ENCODE results near the gene WSB1. TPM values are rescaled to one million over a fixed set of nuclear protein-coding genes. Genes with fewer than 3 reads are reported as not detected.

Gene WSB1
- total RNA-seq, 1 experiment from 2014 or later, result 157 TPM

- TF ChIP-seq CTCF (IDR thresholded peaks at IDR 0.05; ENCODE audit: insufficient read depth in 1 of 2, low read depth in 1 of 2, low read length in 1 of 2, severe bottlenecking in 1 of 2, unreplicated experiment in 1 of 2), result no peak
- H3K9me3 Mint-ChIP-seq (ENCODE audit: unreplicated experiment), result peaks cover 10% of the 10 kb centered on the region
- CTCF ChIA-PET, result interaction anchor here (1.7 kb wide), 1 partner anchor 76 kb away, joined by 5 read pairs; no protein-coding TSS in a partner anchor
- no peaks in the 10 kb centered on the region for H3K4me1 Mint-ChIP-seq (ENCODE audit: low read depth, unreplicated experiment)
- no peak overlapping the region for H3K4me3 Mint-ChIP-seq (ENCODE audit: unreplicated experiment)
- Histone ChIP-seq H3K36me3 (ENCODE audit: control insufficient read depth, insufficient read depth, low read length) (no peaks in the 10 kb centered on the region), H3K9me3 (no peaks in the 10 kb centered on the region; the same call in 1 of the 2 replicates), H3K4me1 (peaks cover 6% of the 10 kb centered on the region; the same call in 1 of the 2 replicates), H3K27me3 (replicated peaks; ENCODE audit: control insufficient read depth, insufficient read depth, low read length) (no peaks in the 10 kb centered on the region; the same call in 1 of the 2 replicates), H3K4me3 (ENCODE audit: low read depth, low read length) (no peak overlapping the region)
- POLR2A ChIA-PET, result no interaction called here
- intact Hi-C loops (cut with micrococcal nuclease; ENCODE audit: unreplicated experiment), result no loop called here
- H3K27me3 Mint-ChIP-seq (ENCODE audit: insufficient read depth, unreplicated experiment), result no peaks in the 10 kb centered on the region
- no TSS peak for BruUV-seq (replicated peaks)
- no peak for DNase-seq
- no peak overlapping the region for H3K27ac Mint-ChIP-seq (ENCODE audit: unreplicated experiment)
- no peaks in the 10 kb centered on the region for H3K36me3 Mint-ChIP-seq (ENCODE audit: insufficient read depth, unreplicated experiment)
Measured at GRCh38 chr17:27257031-27257357, 36.9 kb upstream of the WSB1 start.

DNA sequence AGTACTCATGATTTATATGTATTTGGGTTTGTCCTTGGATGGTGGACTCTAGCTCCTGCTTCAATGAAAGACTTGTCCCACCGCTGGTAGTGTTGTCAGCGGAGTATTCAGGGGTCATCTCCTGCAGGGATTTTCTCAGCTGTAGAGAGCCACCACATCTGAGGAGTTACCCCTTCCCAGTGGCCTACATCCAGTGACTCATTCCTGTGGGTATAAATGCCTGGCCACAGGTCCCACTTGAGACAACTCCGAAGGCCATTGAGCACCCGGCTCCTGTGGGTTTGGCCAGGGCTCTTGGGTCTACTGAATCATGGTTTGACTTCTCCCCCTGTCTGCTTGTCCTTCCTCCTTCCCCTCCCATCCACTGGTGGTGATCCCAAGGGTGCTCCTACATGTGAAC is 34.6 kb upstream of the WSB1 start:
- no peak overlapping the region for H3K4me3 ChIP-seq (ENCODE audit: low read depth, low read length)
- CTCF ChIA-PET, result interaction anchor here (1.1 kb wide), 1 partner anchor 95 kb away, joined by 3 read pairs; no protein-coding TSS in a partner anchor
- no peaks in the 10 kb centered on the region for H3K36me3 ChIP-seq (ENCODE audit: control insufficient read depth, insufficient read depth, low read length)
- no peak for DNase-seq
- H3K36me3 Mint-ChIP-seq (ENCODE audit: insufficient read depth, unreplicated experiment), result no peaks in the 10 kb centered on the region
- peaks cover 15% of the 10 kb centered on the region for H3K4me1 ChIP-seq
- no peak overlapping the region for H3K4me3 Mint-ChIP-seq (ENCODE audit: unreplicated experiment)
- intact Hi-C loops (cut with micrococcal nuclease; ENCODE audit: unreplicated experiment), result no loop called here
- no TSS peak for BruUV-seq (replicated peaks)
- peaks cover 12% of the 10 kb centered on the region for H3K9me3 Mint-ChIP-seq (ENCODE audit: unreplicated experiment)
- no peak for TF ChIP-seq CTCF (IDR thresholded peaks at IDR 0.05; ENCODE audit: insufficient read depth in 1 of 2, low read depth in 1 of 2, low read length in 1 of 2, severe bottlenecking in 1 of 2, unreplicated experiment in 1 of 2)
- H3K27me3 ChIP-seq (replicated peaks; ENCODE audit: control insufficient read depth, insufficient read depth, low read length), result no peaks in the 10 kb centered on the region; the same call in 1 of the 2 replicates
- no peaks in the 10 kb centered on the region for H3K27me3 Mint-ChIP-seq (ENCODE audit: insufficient read depth, unreplicated experiment)
- peaks cover 9% of the 10 kb centered on the region for H3K4me1 Mint-ChIP-seq (ENCODE audit: low read depth, unreplicated experiment)
- H3K9me3 ChIP-seq, result no peaks in the 10 kb centered on the region
- H3K27ac Mint-ChIP-seq (ENCODE audit: unreplicated experiment), result no peak overlapping the region
- POLR2A ChIA-PET, result no interaction called here

DNA sequence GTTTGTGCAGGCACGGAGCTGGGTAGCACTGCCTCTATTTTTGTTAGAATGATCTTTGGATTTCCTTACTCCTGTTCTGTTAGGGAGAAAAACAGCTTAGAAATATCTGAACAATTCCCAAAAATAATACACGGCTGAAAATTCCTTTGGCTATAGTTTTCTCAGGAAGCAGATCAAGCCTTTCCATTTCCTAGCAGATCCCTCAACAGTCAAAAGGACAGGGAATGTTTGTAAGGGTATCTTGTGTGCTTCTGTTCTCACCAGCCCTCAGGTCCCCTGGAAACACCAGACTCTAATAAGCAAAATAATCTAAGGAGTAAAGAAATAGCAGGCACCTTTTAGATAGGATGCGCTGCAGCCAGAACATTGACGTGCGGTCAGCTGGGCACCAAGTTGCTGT is 30.5 kb upstream of the WSB1 start:
- Mint-ChIP-seq H3K9me3 (ENCODE audit: unreplicated experiment) (peaks cover 12% of the 10 kb centered on the region), H3K4me1 (ENCODE audit: low read depth, unreplicated experiment) (peaks cover 18% of the 10 kb centered on the region), H3K36me3 (ENCODE audit: insufficient read depth, unreplicated experiment) (no peaks in the 10 kb centered on the region), H3K27me3 (ENCODE audit: insufficient read depth, unreplicated experiment) (no peaks in the 10 kb centered on the region), H3K27ac (ENCODE audit: unreplicated experiment) (peak overlapping the region; percentile 68), H3K4me3 (ENCODE audit: unreplicated experiment) (no peak overlapping the region)
- Histone ChIP-seq H3K9me3 (no peaks in the 10 kb centered on the region), H3K4me3 (ENCODE audit: low read depth, low read length) (no peak overlapping the region), H3K4me1 (peaks cover 31% of the 10 kb centered on the region), H3K36me3 (ENCODE audit: control insufficient read depth, insufficient read depth, low read length) (no peaks in the 10 kb centered on the region), H3K27me3 (replicated peaks; ENCODE audit: control insufficient read depth, insufficient read depth, low read length) (no peaks in the 10 kb centered on the region; the same call in 1 of the 2 replicates)
- ChIA-PET CTCF (no interaction called here), POLR2A (no interaction called here)
- no peak for DNase-seq
- BruUV-seq (replicated peaks), result no TSS peak
- intact Hi-C loops (cut with micrococcal nuclease; ENCODE audit: unreplicated experiment), result no loop called here
- no peak for TF ChIP-seq CTCF (IDR thresholded peaks at IDR 0.05; ENCODE audit: insufficient read depth in 1 of 2, low read depth in 1 of 2, low read length in 1 of 2, severe bottlenecking in 1 of 2, unreplicated experiment in 1 of 2)
